KMS-11 (cell line): ENCODE measurements around the gene KCNQ1.

ENCODE experiments used
- H2AFZ ChIP-seq: fragments of 200-600 bp; sonication (generic); 2 replicates; pipeline ENCODE4 v1.6.1; 2016; ENCODE audit warnings: antibody characterized with exemption, mixed run types, low read depth
- H3K27ac ChIP-seq: fragments of 200-600 bp; sonication (generic); 2 replicates; pipeline ENCODE4 v1.6.1; 2016; ENCODE audit warnings: mild to moderate bottlenecking, mixed run types
- H3K27me3 ChIP-seq: fragments of 200-600 bp; sonication (generic); 2 replicates; pipeline ENCODE4 v1.6.1; 2017; ENCODE audit warnings: mild to moderate bottlenecking, low read depth, mixed run types, moderate library complexity; ENCODE audit not compliant: insufficient read depth
- H3K36me3 ChIP-seq: fragments of 200-600 bp; sonication (generic); 2 replicates; pipeline ENCODE4 v1.6.1; 2017; ENCODE audit warnings: mild to moderate bottlenecking, mixed run types; ENCODE audit not compliant: insufficient read depth
- H3K4me1 ChIP-seq: fragments of 200-600 bp; sonication (generic); 2 replicates; pipeline ENCODE4 v1.6.1; 2016; ENCODE audit warnings: mild to moderate bottlenecking, low read depth, mixed run types; ENCODE audit not compliant: poor library complexity, severe bottlenecking
- H3K4me2 ChIP-seq: fragments of 200-600 bp; sonication (generic); 2 replicates; pipeline ENCODE4 v1.7.0; 2016; ENCODE audit warnings: mild to moderate bottlenecking, mixed run types
- H3K4me3 ChIP-seq: fragments of 200-600 bp; sonication (generic); IDR thresholded peaks from 2 replicates; pipeline ENCODE4 v1.6.1; 2017; ENCODE audit warnings: low read depth, low read length, mixed read lengths; ENCODE audit not compliant: insufficient read depth
- H3K79me2 ChIP-seq: fragments of 200-600 bp; sonication (generic); 2 replicates; pipeline ENCODE4 v1.6.1; 2016; ENCODE audit warnings: low read depth, mixed run types; ENCODE audit not compliant: insufficient read depth
- H3K9ac ChIP-seq: fragments of 200-600 bp; sonication (generic); 2 replicates; pipeline ENCODE4 v1.6.1; 2016; ENCODE audit warnings: mild to moderate bottlenecking, mixed run types
- H4K20me1 ChIP-seq: fragments of 200-600 bp; sonication (generic); 2 replicates; pipeline ENCODE4 v1.6.1; 2016; ENCODE audit warnings: mild to moderate bottlenecking, mixed run types; ENCODE audit not compliant: insufficient read depth
- CTCF ChIP-seq: fragments of 200-600 bp; sonication (generic); conservative IDR thresholded peaks from 2 replicates; pipeline ENCODE4 v1.6.1; 2017; ENCODE audit warnings: low read depth, mild to moderate bottlenecking, antibody characterized with exemption, low read length, moderate library complexity, mixed read lengths

The KCNQ1 gene

GRCh38 chr11:2719831-2720590 lies 275.2 kb downstream of the KCNQ1 start:
- Histone ChIP-seq H3K4me3 (no peak overlapping the region), H3K27ac (no peak overlapping the region), H3K4me1 (no peaks in the 10 kb centered on the region), H3K36me3 (no peaks in the 10 kb centered on the region), H3K9ac (no peak overlapping the region), H3K27me3 (no peaks in the 10 kb centered on the region), H2AFZ (no peak overlapping the region), H3K4me2 (no peak overlapping the region), H4K20me1 (no peaks in the 10 kb centered on the region), H3K79me2 (no peaks in the 10 kb centered on the region)
- no peak for TF ChIP-seq CTCF

GRCh38 chr11:2721210-2721916 lies 276.6 kb downstream of the KCNQ1 start:
- H3K4me2 ChIP-seq = no peak overlapping the region
- H3K27ac ChIP-seq = no peak overlapping the region
- H3K36me3 ChIP-seq = no peaks in the 10 kb centered on the region
- H3K27me3 ChIP-seq = no peaks in the 10 kb centered on the region
- H3K4me3 ChIP-seq = no peak overlapping the region
- no peaks in the 10 kb centered on the region for H3K79me2 ChIP-seq
- no peaks in the 10 kb centered on the region for H3K4me1 ChIP-seq
- no peaks in the 10 kb centered on the region for H4K20me1 ChIP-seq
- TF ChIP-seq CTCF = no peak
- H3K9ac ChIP-seq = no peak overlapping the region
- no peak overlapping the region for H2AFZ ChIP-seq

DNA sequence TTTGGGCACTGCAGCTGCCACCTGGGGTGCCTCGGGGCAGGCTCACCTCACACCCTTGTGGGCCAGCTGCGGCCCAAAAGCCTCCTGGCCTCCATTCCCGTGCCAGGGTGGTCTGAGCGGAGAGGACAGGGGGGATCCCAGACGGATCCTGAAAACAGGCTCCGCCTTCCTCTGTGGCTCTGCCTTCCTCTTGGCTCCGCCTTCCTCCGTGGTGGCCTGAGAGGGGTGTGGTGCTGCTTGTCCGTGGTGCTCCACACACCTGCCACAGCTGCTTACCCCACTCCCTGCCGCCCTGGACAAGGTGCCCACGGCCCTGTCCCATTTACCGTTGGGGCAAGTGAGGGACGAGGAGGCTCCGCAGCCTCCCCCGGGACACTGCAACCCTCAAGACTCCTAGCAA lies 278.1 kb downstream of the KCNQ1 start:
- Histone ChIP-seq H3K4me3 (no peak overlapping the region), H2AFZ (no peak overlapping the region), H3K27ac (no peak overlapping the region), H3K4me2 (no peak overlapping the region), H3K27me3 (no peaks in the 10 kb centered on the region), H4K20me1 (no peaks in the 10 kb centered on the region), H3K36me3 (no peaks in the 10 kb centered on the region), H3K9ac (no peak overlapping the region), H3K4me1 (no peaks in the 10 kb centered on the region), H3K79me2 (no peaks in the 10 kb centered on the region)
- TF ChIP-seq CTCF = no peak

- H3K27ac ChIP-seq = no peak overlapping the region
- TF ChIP-seq CTCF = no peak
- no peaks in the 10 kb centered on the region for H3K36me3 ChIP-seq
- no peak overlapping the region for H3K9ac ChIP-seq
- H3K4me2 ChIP-seq = no peak overlapping the region
- H3K79me2 ChIP-seq = no peaks in the 10 kb centered on the region
- no peaks in the 10 kb centered on the region for H3K27me3 ChIP-seq
- H4K20me1 ChIP-seq = no peaks in the 10 kb centered on the region
- H3K4me3 ChIP-seq = no peak overlapping the region
- no peaks in the 10 kb centered on the region for H3K4me1 ChIP-seq
- H2AFZ ChIP-seq = no peak overlapping the region
Observed at GRCh38 chr11:2724104-2724503, 279.3 kb downstream of the KCNQ1 start.
